Rectal smooth muscle tissue (tissue), 1 donor: ENCODE measurements around the gene PKD1L1.
"Not testable (repeated sequence)": the region's sequence is repeated elsewhere in the genome, so short reads cannot be mapped to it uniquely, and the experiment has no call there.

Source experiments
- H3K27ac ChIP-seq: one replicate; pipeline ENCODE4 v1.7.0; 2013; ENCODE audit warnings: low read depth, low read length, inconsistent platforms
- H3K27me3 ChIP-seq: one replicate; pipeline ENCODE4 v1.7.0; 2013; ENCODE audit warnings: low read length; ENCODE audit not compliant: control insufficient read depth, insufficient read depth
- H3K36me3 ChIP-seq: one replicate; pipeline ENCODE4 v1.7.0; 2013; ENCODE audit warnings: low read length; ENCODE audit not compliant: control insufficient read depth, insufficient read depth
- H3K4me1 ChIP-seq: one replicate; pipeline ENCODE4 v1.7.0; 2013; ENCODE audit warnings: low read length; ENCODE audit not compliant: control insufficient read depth, insufficient read depth
- H3K4me3 ChIP-seq: one replicate; pipeline ENCODE4 v1.7.0; 2013; ENCODE audit warnings: low read length
- H3K9ac ChIP-seq: one replicate; pipeline ENCODE4 v1.7.0; 2013; ENCODE audit warnings: low read length

Gene PKD1L1

GRCh38 chr7:47953822-47954221 is 5.6 kb upstream of the PKD1L1 start:
- no peak overlapping the region for H3K4me3 ChIP-seq
- H3K27me3 ChIP-seq, result no peaks in the 10 kb centered on the region
- H3K36me3 ChIP-seq, result peaks cover 5% of the 10 kb centered on the region
- no peak overlapping the region for H3K9ac ChIP-seq
- H3K4me1 ChIP-seq, result no peaks in the 10 kb centered on the region
- no peak overlapping the region for H3K27ac ChIP-seq

- H3K36me3 ChIP-seq, result peaks cover 5% of the 10 kb centered on the region
- no peaks in the 10 kb centered on the region for H3K27me3 ChIP-seq
- no peak overlapping the region for H3K9ac ChIP-seq
- no peak overlapping the region for H3K27ac ChIP-seq
- no peaks in the 10 kb centered on the region for H3K4me1 ChIP-seq
- no peak overlapping the region for H3K4me3 ChIP-seq
Observed at GRCh38 chr7:47952224-47952623, 4.0 kb upstream of the PKD1L1 start.

GRCh38 chr7:47951374-47951773 is 3.1 kb upstream of the PKD1L1 start:
- H3K27me3 ChIP-seq, result no peaks in the 10 kb centered on the region
- no peak overlapping the region for H3K9ac ChIP-seq
- no peaks in the 10 kb centered on the region for H3K4me1 ChIP-seq
- no peak overlapping the region for H3K27ac ChIP-seq
- H3K36me3 ChIP-seq, result peaks cover 5% of the 10 kb centered on the region
- no peak overlapping the region for H3K4me3 ChIP-seq

- H3K9ac ChIP-seq, result no peak overlapping the region
- no peak overlapping the region for H3K27ac ChIP-seq
- peaks cover 5% of the 10 kb centered on the region for H3K36me3 ChIP-seq
- no peaks in the 10 kb centered on the region for H3K27me3 ChIP-seq
- H3K4me1 ChIP-seq, result no peaks in the 10 kb centered on the region
- no peak overlapping the region for H3K4me3 ChIP-seq
Observed at GRCh38 chr7:47950714-47951113, 2.4 kb upstream of the PKD1L1 start.

GRCh38 chr7:47949703-47950102 is 1.4 kb upstream of the PKD1L1 start:
- H3K27ac ChIP-seq, result no peak overlapping the region

GRCh38 chr7:47947355-47947749 is 914 bp downstream of the PKD1L1 start:
- Histone ChIP-seq H3K27ac (no peak overlapping the region), H3K4me1 (no peaks in the 10 kb centered on the region), H3K9ac (no peak overlapping the region), H3K36me3 (no peaks in the 10 kb centered on the region), H3K27me3 (no peaks in the 10 kb centered on the region), H3K4me3 (no peak overlapping the region)

More at GRCh38 chr7:47949703-47950102, 1.4 kb upstream of the PKD1L1 start:
- peaks cover 2% of the 10 kb centered on the region for H3K36me3 ChIP-seq
- H3K4me1 ChIP-seq, result no peaks in the 10 kb centered on the region
- H3K9ac ChIP-seq, result no peak overlapping the region
- H3K27me3 ChIP-seq, result no peaks in the 10 kb centered on the region
- H3K4me3 ChIP-seq, result no peak overlapping the region

- Histone ChIP-seq H3K36me3 (no peaks in the 10 kb centered on the region), H3K27ac (no peak overlapping the region), H3K27me3 (no peaks in the 10 kb centered on the region), H3K4me1 (no peaks in the 10 kb centered on the region), H3K9ac (no peak overlapping the region), H3K4me3 (no peak overlapping the region)
Observed at GRCh38 chr7:47946581-47947354, 1.5 kb downstream of the PKD1L1 start.

GRCh38 chr7:47945261-47946015 is 2.8 kb downstream of the PKD1L1 start:
- Histone ChIP-seq H3K27ac (no peak overlapping the region), H3K9ac (no peak overlapping the region), H3K27me3 (no peaks in the 10 kb centered on the region), H3K36me3 (no peaks in the 10 kb centered on the region), H3K4me3 (no peak overlapping the region), H3K4me1 (no peaks in the 10 kb centered on the region)

- H3K36me3 ChIP-seq, result no peaks in the 10 kb centered on the region
- no peak overlapping the region for H3K4me3 ChIP-seq
- no peaks in the 10 kb centered on the region for H3K4me1 ChIP-seq
- H3K27me3 ChIP-seq, result no peaks in the 10 kb centered on the region
- H3K9ac ChIP-seq, result no peak overlapping the region
- no peak overlapping the region for H3K27ac ChIP-seq
Observed at GRCh38 chr7:47944536-47945260, 3.6 kb downstream of the PKD1L1 start.

GRCh38 chr7:47943676-47944474 is 4.4 kb downstream of the PKD1L1 start:
- Histone ChIP-seq H3K27ac (no peak overlapping the region), H3K4me3 (no peak overlapping the region), H3K27me3 (no peaks in the 10 kb centered on the region), H3K4me1 (no peaks in the 10 kb centered on the region), H3K36me3 (no peaks in the 10 kb centered on the region), H3K9ac (no peak overlapping the region)

- H3K27me3 ChIP-seq, H3K27ac ChIP-seq, H3K36me3 ChIP-seq, H3K4me1 ChIP-seq, H3K9ac ChIP-seq, H3K4me3 ChIP-seq: not testable (repeated sequence)
Observed at GRCh38 chr7:47942651-47943050, 5.6 kb downstream of the PKD1L1 start.

GRCh38 chr7:47942132-47942531 is 6.1 kb downstream of the PKD1L1 start:
- H3K27me3 ChIP-seq, result no peaks in the 10 kb centered on the region
- H3K4me3 ChIP-seq, result no peak overlapping the region
- H3K27ac ChIP-seq, result no peak overlapping the region
- H3K36me3 ChIP-seq, result no peaks in the 10 kb centered on the region
- no peaks in the 10 kb centered on the region for H3K4me1 ChIP-seq
- no peak overlapping the region for H3K9ac ChIP-seq
